Thyroid gland (tissue), 4 donors: ENCODE data around the gene PDGFB.

Experiments
- CTCF ChIP-seq, 6 experiments: fragments of 200-600 bp in 3 of 6; fragments of 450-650 bp in 3 of 6; sonication (generic) in 3 of 6; IDR thresholded peaks; one replicate each; pipeline ENCODE4 v1.5.1; 2016 to 2019; ENCODE audit warnings: antibody characterized with exemption in 6 of 6, mild to moderate bottlenecking in 2 of 6, inconsistent platforms in 1 of 6, moderate library complexity in 1 of 6
- POLR2A ChIP-seq, 2 donors: fragments of 450-650 bp; IDR thresholded peaks; one replicate each; pipeline ENCODE4 v1.6.1; 2017; ENCODE audit warnings: antibody characterized with exemption in 2 of 2, mild to moderate bottlenecking in 2 of 2, moderate library complexity in 1 of 2

- no peak for TF ChIP-seq POLR2A (IDR thresholded peaks at IDR 0.05)
- TF ChIP-seq CTCF (IDR thresholded peaks at IDR 0.05), result no peak
These were observed 36.6 kb downstream of the PDGFB start for GRCh38 chr22:39208013-39208680.
